ENCODE measurements around the gene FGF16. TPM values are rescaled to one million over a fixed set of nuclear protein-coding genes. Genes with fewer than 3 reads are reported as not detected.

FGF16 gene
- total RNA-seq, 1 experiment from 2014 or later, result not detected

DNA sequence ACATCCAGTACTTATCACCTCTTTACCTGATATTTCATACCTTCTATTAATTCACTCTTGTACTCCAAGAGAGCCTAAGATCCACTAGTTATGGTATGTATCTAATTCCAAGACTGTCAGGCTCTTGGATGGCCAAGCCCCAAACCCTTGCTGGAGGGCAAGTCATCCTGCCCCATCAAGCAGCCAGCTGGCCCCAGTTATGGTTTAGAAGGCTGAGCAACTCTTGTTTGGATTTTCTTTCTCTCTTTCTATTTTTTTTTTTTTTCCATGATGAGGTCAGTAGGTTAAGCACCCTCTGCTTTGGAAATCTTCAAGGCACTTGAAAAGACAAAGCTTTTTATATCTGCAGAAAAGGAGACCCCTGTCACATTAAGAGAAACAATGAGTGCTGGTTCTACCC is 10.9 kb upstream of the FGF16 start:
- in situ Hi-C loops (cut with HindIII; ENCODE audit: low pct_unique_long_range_greater_than_20kb, low sequenced_read_pairs) (no loop called here), intact Hi-C loops (cut with micrococcal nuclease; ENCODE audit: unreplicated experiment) (no loop called here)
- H3K4me3 ChIP-seq (ENCODE audit: low read depth in 2 of 2, low read length in 2 of 2), result no peak overlapping the region
- no peaks in the 10 kb centered on the region for H3K36me3 ChIP-seq (ENCODE audit: control insufficient read depth, insufficient read depth, low read length)
- no peak for ATAC-seq
- no peak overlapping the region for H3K27ac ChIP-seq (ENCODE audit: low read length)
- no TSS peak for BruUV-seq (replicated peaks)
- H3K9me3 ChIP-seq (ENCODE audit: control insufficient read depth, insufficient read depth, low read depth, low read length), result no peaks in the 10 kb centered on the region
- no peaks in the 10 kb centered on the region for H3K27me3 ChIP-seq (ENCODE audit: control insufficient read depth, insufficient read depth, low read length)
- TF ChIP-seq SIN3A (IDR thresholded peaks at IDR 0.05; ENCODE audit: borderline replicate concordance, insufficient read depth, low read depth, low read length), result no peak
- no peak for TF ChIP-seq POLR2AphosphoS5 (IDR thresholded peaks at IDR 0.05; ENCODE audit: low read depth, low read length)
- TF ChIP-seq TCF7L2 (IDR thresholded peaks at IDR 0.05; ENCODE audit: low read depth, low read length), result no peak
- TF ChIP-seq, protein P1, sequence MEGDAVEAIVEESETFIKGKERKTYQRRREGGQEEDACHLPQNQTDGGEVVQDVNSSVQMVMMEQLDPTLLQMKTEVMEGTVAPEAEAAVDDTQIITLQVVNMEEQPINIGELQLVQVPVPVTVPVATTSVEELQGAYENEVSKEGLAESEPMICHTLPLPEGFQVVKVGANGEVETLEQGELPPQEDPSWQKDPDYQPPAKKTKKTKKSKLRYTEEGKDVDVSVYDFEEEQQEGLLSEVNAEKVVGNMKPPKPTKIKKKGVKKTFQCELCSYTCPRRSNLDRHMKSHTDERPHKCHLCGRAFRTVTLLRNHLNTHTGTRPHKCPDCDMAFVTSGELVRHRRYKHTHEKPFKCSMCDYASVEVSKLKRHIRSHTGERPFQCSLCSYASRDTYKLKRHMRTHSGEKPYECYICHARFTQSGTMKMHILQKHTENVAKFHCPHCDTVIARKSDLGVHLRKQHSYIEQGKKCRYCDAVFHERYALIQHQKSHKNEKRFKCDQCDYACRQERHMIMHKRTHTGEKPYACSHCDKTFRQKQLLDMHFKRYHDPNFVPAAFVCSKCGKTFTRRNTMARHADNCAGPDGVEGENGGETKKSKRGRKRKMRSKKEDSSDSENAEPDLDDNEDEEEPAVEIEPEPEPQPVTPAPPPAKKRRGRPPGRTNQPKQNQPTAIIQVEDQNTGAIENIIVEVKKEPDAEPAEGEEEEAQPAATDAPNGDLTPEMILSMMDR (IDR thresholded peaks at IDR 0.05), result no peak
- TF ChIP-seq REST (IDR thresholded peaks at IDR 0.05; ENCODE audit: insufficient read depth in 1 of 2, low read depth in 2 of 2, low read length in 1 of 2), result no peak
- H3K4me1 ChIP-seq (ENCODE audit: control insufficient read depth, insufficient read depth, low read length), result no peaks in the 10 kb centered on the region
- no peak for DNase-seq (ENCODE audit: low read depth, low spot score)
- CTCF ChIA-PET, result no interaction called here
- POLR2A ChIA-PET, result no interaction called here

- DNase-seq (ENCODE audit: low read depth, low spot score) (no peak), ATAC-seq (no peak)
- Histone ChIP-seq H3K4me1 (ENCODE audit: control insufficient read depth, insufficient read depth, low read length) (no peaks in the 10 kb centered on the region), H3K4me3 (ENCODE audit: low read depth in 2 of 2, low read length in 2 of 2) (no peak overlapping the region), H3K27me3 (ENCODE audit: control insufficient read depth, insufficient read depth, low read length) (no peaks in the 10 kb centered on the region), H3K9me3 (ENCODE audit: control insufficient read depth, insufficient read depth, low read depth, low read length) (no peaks in the 10 kb centered on the region), H3K27ac (ENCODE audit: low read length) (no peak overlapping the region), H3K36me3 (ENCODE audit: control insufficient read depth, insufficient read depth, low read length) (no peaks in the 10 kb centered on the region)
- CTCF ChIA-PET, result no interaction called here
- in situ Hi-C loops (cut with HindIII; ENCODE audit: low pct_unique_long_range_greater_than_20kb, low sequenced_read_pairs) (no loop called here), intact Hi-C loops (cut with micrococcal nuclease; ENCODE audit: unreplicated experiment) (no loop called here)
- TF ChIP-seq SIN3A (IDR thresholded peaks at IDR 0.05; ENCODE audit: borderline replicate concordance, insufficient read depth, low read depth, low read length), result no peak
- TF ChIP-seq, protein P1 (IDR thresholded peaks at IDR 0.05), result no peak
- BruUV-seq (replicated peaks), result no TSS peak
- POLR2A ChIA-PET, result no interaction called here
These were observed 10.5 kb upstream of the FGF16 start for GRCh38 chrX:77436682-77437081.

DNA sequence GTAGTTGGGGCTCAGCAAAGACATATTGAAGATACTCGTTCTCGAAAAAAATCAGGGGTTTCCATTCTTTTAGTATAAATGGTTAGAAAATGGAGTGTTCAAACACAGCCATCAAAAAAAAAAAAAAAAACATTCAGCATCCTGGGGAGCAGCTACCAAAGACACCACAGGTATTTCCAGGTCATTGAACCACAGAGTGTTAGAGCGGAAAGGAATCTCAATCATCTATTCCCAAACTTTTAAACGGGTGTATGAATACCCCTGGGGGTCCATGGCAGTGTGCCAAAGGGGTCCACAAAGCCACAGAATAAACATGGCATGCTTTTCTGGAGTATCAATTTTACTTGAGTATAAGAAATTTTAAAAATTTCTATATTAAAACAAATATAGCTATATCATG is 6.9 kb upstream of the FGF16 start:
- Histone ChIP-seq H3K27ac (ENCODE audit: low read length) (no peak overlapping the region), H3K27me3 (ENCODE audit: control insufficient read depth, insufficient read depth, low read length) (no peaks in the 10 kb centered on the region), H3K4me3 (ENCODE audit: low read depth in 2 of 2, low read length in 2 of 2) (no peak overlapping the region), H3K4me1 (ENCODE audit: control insufficient read depth, insufficient read depth, low read length) (no peaks in the 10 kb centered on the region), H3K36me3 (ENCODE audit: control insufficient read depth, insufficient read depth, low read length) (no peaks in the 10 kb centered on the region), H3K9me3 (ENCODE audit: control insufficient read depth, insufficient read depth, low read depth, low read length) (no peaks in the 10 kb centered on the region)
- ChIA-PET CTCF (no interaction called here), POLR2A (no interaction called here)
- TF ChIP-seq TCF7L2 (IDR thresholded peaks at IDR 0.05; ENCODE audit: low read depth, low read length), result no peak
- TF ChIP-seq REST (IDR thresholded peaks at IDR 0.05; ENCODE audit: insufficient read depth in 1 of 2, low read depth in 2 of 2, low read length in 1 of 2), result no peak
- TF ChIP-seq POLR2AphosphoS5 (IDR thresholded peaks at IDR 0.05; ENCODE audit: low read depth, low read length), result no peak
- no peak for TF ChIP-seq SIN3A (IDR thresholded peaks at IDR 0.05; ENCODE audit: borderline replicate concordance, insufficient read depth, low read depth, low read length)
- TF ChIP-seq, protein P1 (IDR thresholded peaks at IDR 0.05), result no peak
- ATAC-seq (no peak), DNase-seq (ENCODE audit: low read depth, low spot score) (no peak)
- no TSS peak for BruUV-seq (replicated peaks)
- intact Hi-C loops (cut with micrococcal nuclease; ENCODE audit: unreplicated experiment) (no loop called here), in situ Hi-C loops (cut with HindIII; ENCODE audit: low pct_unique_long_range_greater_than_20kb, low sequenced_read_pairs) (no loop called here)

Measured in Panc1 (cell line).